ENCODE measurements around the gene WFS1.

The WFS1 gene

GRCh38 chr4:6342530-6343293 lies 73.1 kb downstream of the WFS1 start:
- DNase-seq: no peak

GRCh38 chr4:6343939-6344408 lies 74.3 kb downstream of the WFS1 start:
- DNase-seq: no peak

- no peak for DNase-seq
These were observed 75.6 kb downstream of the WFS1 start for GRCh38 chr4:6345096-6345830.

- no peak for DNase-seq
These were observed 76.2 kb downstream of the WFS1 start for GRCh38 chr4:6345866-6346265.

- DNase-seq: no peak
These were observed 76.9 kb downstream of the WFS1 start for GRCh38 chr4:6346373-6347110.

- no peak for DNase-seq
These were observed 77.9 kb downstream of the WFS1 start for GRCh38 chr4:6347511-6348045.

- DNase-seq: no peak
These were observed 78.8 kb downstream of the WFS1 start for GRCh38 chr4:6348408-6348807.

- DNase-seq: no peak
These were observed 80.4 kb downstream of the WFS1 start for GRCh38 chr4:6349896-6350603.

GRCh38 chr4:6350646-6351045 lies 81.0 kb downstream of the WFS1 start:
- DNase-seq: no peak

- DNase-seq: no peak
These were observed 81.8 kb downstream of the WFS1 start for GRCh38 chr4:6351246-6352000.

- DNase-seq: no peak
These were observed 82.5 kb downstream of the WFS1 start for GRCh38 chr4:6352031-6352692.
